Kidney epithelial cell (primary cell): ENCODE data around the gene C5orf58. TPM values are rescaled to one million over a fixed set of nuclear protein-coding genes. Genes with fewer than 3 reads are reported as not detected.

Experiments used
- DNase-seq: peaks from one replicate; pipeline ENCODE4 v3.0.0-alpha.2; 2010; ENCODE audit warnings: low read depth
- H3K27me3 ChIP-seq: 2 replicates; pipeline ENCODE4 v1.6.0; 2011; ENCODE audit warnings: low read length; ENCODE audit not compliant: control insufficient read depth, insufficient read depth
- H3K36me3 ChIP-seq: 2 replicates; pipeline ENCODE4 v1.5.1; 2011; ENCODE audit warnings: low read length; ENCODE audit not compliant: control insufficient read depth, insufficient read depth
- H3K4me3 ChIP-seq: 2 replicates; pipeline ENCODE4 v1.5.1; 2011; ENCODE audit warnings: low read depth, mild to moderate bottlenecking, control low read depth, low read length
- CTCF ChIP-seq: IDR thresholded peaks from 2 replicates; pipeline ENCODE4 v1.5.1; 2011; ENCODE audit warnings: mild to moderate bottlenecking, moderate library complexity, low read length, control low read depth, inconsistent platforms; ENCODE audit not compliant: insufficient read depth, poor library complexity, severe bottlenecking
- total RNA-seq: library from RNA; depleted of rRNA; stranded (reverse); fragments of >200 nt; gene quantifications from 2 replicates; pipeline ENCODE4 v1.2.3, GENCODE V29; 2015

Gene C5orf58
- total RNA-seq = not detected in 2 replicates

GRCh38 chr5:170232786-170233185 lies at the start of gene C5orf58:
Gene C5orf58, plus strand, starts transcription at chr5:170232985. Its CDS starts 1,992 bp downstream, at chr5:170234977.
- TF ChIP-seq CTCF = no peak
- no peak for DNase-seq
- H3K4me3 ChIP-seq = no peak within 1 kb of the TSS
- no peaks in the 10 kb centered on the region for H3K36me3 ChIP-seq
- no peaks in the 10 kb centered on the region for H3K27me3 ChIP-seq

GRCh38 chr5:170183816-170184687 lies 48.7 kb upstream of the C5orf58 start:
- TF ChIP-seq CTCF = peak; percentile 88
- no peak for DNase-seq
- no peaks in the 10 kb centered on the region for H3K36me3 ChIP-seq
- no peaks in the 10 kb centered on the region for H3K27me3 ChIP-seq
- no peak overlapping the region for H3K4me3 ChIP-seq

GRCh38 chr5:170184737-170185136 lies 48.0 kb upstream of the C5orf58 start:
- Histone ChIP-seq H3K4me3 (no peak overlapping the region), H3K36me3 (no peaks in the 10 kb centered on the region), H3K27me3 (no peaks in the 10 kb centered on the region)
- no peak for TF ChIP-seq CTCF
- no peak for DNase-seq

- no peak overlapping the region for H3K4me3 ChIP-seq
- DNase-seq = no peak
- no peaks in the 10 kb centered on the region for H3K36me3 ChIP-seq
- H3K27me3 ChIP-seq = no peaks in the 10 kb centered on the region
- TF ChIP-seq CTCF = no peak
These were observed 46.6 kb upstream of the C5orf58 start for GRCh38 chr5:170186156-170186555.

GRCh38 chr5:170186856-170187255 lies 45.9 kb upstream of the C5orf58 start:
- no peaks in the 10 kb centered on the region for H3K27me3 ChIP-seq
- no peak for DNase-seq
- H3K36me3 ChIP-seq = no peaks in the 10 kb centered on the region
- no peak overlapping the region for H3K4me3 ChIP-seq
- no peak for TF ChIP-seq CTCF
